GM21723 (cell line): Measurements from ENCODE around the gene GPR55.

ENCODE experiments used
- ATAC-seq: cut with Tn5 transposase; IDR thresholded peaks from one replicate; pipeline ENCODE4 v1.9.1; 2021; ENCODE audit warnings: mild to moderate bottlenecking, moderate library complexity; ENCODE audit not compliant: unreplicated experiment

Gene GPR55

DNA sequence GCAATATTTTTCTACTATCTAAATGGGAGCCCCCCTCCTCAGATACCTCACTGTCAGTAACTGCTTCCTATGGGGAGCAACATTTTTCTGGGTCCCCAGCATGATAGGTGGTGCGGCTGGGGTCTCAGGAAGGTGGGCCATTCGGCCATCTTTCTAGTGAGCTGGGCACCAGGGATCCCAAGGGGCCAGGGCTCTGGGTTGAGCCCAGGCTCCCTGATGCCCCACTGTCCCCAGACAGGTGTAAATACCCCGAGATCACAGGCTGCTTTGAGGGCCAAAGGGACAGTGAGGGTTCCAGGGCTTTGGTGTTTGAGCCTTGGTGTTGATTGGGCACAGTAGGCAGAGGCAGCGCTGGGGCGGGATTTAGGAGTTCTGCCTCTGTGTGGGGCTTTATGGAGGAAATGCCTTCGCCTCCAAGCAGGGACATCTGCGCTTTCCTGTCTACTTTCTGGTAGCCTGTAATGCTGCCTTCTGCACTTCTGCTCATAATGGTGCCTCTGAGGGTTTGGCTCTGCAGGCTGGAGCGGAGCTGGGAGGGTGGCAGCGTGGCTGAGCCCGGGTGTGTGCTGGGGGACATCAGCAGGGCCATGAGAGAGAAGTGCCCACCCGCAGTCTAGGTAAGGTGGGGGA lies 55.0 kb downstream of the GPR55 start:
- no peak for ATAC-seq

- ATAC-seq = no peak
Measured at GRCh38 chr2:230868947-230869913, 55.8 kb downstream of the GPR55 start.

DNA sequence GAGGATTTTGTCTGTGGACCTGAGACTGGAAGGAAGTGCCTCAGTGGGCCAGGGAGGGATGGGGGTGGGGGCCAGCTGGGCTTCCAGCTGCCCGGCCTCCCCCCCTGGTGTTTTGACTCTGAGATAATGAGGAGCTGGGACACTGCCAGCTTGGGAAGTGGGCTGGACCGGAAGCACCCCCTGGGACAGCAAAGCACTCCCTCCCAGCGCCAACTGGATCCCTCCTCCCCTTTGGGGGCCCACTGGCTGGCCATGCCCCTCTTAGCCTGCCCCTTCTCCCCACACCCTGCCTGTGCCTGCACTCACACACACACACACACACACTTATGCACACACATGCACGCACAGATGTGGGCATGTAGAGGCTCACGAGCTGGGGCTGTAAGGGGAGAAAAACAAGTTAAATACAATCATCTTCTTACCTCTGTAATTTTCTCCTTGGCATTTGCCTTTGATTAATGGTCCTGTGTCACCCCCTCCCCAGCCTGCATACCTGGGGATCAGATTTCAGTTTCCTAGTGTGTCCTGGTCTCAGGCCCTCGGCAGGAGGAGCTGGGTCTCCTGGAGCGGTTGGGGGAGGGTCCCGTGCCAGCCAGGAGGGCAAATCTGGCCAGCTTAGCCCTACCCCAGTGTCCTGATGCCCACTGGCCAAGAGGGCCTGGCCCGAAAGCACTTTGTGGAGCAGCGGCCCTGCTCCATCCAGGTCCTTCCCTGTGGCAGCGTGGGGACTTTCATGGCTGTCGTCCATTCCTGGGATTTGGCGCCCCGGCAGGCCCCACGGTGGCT lies 56.7 kb downstream of the GPR55 start:
- no peak for ATAC-seq

DNA sequence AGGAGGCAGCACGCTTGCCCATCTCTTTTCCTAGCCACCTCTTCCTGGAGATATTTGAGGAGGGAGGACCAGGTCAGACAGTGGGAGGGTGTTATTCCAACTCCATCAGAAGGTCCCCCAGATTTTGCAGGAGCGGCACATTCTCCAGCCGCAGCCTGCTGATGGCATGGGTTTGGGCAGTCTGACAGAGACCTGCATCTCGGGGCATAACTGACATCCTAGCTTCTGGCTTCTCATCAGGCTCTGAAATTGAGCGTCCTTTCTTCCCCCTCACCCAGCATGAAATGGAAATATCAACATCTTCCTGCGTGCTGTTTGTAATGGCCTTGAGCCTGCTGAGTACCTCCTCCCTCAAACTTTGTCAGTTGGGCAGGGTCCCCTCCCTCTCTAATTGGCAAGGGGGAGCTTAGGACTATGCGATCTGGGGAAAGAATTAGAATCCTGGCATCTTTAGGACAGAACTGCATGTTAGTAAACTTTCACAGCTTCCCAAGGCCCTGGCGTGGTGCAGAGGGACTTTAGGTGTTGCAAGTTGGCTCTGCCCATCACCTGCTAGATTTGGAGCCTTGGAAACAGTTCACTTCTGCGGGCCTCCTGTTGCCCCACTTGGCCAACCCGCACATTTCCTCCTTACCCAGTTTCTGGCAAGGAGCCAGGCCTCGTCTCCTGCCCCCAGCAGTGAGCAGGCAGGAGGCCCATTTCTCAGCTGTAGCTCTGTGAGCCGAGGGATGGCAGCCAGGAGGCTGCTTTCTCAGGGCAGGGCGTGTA lies 58.1 kb downstream of the GPR55 start:
- no peak for ATAC-seq

GRCh38 chr2:230865766-230866755 lies 59.0 kb downstream of the GPR55 start:
- no peak for ATAC-seq

GRCh38 chr2:230865307-230865765 lies 59.7 kb downstream of the GPR55 start:
- no peak for ATAC-seq

DNA sequence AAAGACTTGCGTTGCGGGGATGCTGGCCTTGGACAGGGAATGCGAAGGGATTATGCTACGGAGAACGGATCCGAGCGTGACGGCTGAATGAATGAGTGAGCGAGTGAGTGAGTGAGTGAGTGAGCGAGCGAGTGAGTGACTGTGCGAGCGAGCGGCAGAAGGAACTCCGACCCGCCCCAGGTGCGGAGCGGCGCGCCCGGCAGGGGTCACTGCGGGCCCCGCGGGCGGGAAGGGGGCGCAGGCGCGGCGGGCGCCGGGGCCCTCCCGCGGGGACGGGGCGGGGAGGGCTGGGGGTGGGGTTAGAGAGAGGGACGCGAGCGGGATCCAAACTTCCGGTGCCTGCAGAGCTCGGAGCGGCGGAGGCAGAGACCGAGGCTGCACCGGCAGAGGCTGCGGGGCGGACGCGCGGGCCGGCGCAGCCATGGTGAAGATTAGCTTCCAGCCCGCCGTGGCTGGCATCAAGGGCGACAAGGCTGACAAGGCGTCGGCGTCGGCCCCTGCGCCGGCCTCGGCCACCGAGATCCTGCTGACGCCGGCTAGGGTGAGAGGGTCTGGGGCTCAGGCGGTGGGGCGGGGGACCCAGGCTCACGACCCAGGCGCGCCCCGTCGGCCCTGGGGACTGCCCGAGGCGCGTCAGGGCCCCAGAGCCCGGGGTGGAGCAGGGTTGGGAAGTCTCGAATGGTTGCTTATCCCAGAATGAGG lies 60.3 kb downstream of the GPR55 start, which contains the start of gene ITM2C:
Gene ITM2C, plus strand, starts transcription at position 338 of the 702 bp plus-strand sequence. Its CDS starts 84 bp downstream, at position 422.
- peak; percentile 70 for ATAC-seq

- ATAC-seq = no peak
Measured at GRCh38 chr2:230864122-230864604, 60.9 kb downstream of the GPR55 start.

DNA sequence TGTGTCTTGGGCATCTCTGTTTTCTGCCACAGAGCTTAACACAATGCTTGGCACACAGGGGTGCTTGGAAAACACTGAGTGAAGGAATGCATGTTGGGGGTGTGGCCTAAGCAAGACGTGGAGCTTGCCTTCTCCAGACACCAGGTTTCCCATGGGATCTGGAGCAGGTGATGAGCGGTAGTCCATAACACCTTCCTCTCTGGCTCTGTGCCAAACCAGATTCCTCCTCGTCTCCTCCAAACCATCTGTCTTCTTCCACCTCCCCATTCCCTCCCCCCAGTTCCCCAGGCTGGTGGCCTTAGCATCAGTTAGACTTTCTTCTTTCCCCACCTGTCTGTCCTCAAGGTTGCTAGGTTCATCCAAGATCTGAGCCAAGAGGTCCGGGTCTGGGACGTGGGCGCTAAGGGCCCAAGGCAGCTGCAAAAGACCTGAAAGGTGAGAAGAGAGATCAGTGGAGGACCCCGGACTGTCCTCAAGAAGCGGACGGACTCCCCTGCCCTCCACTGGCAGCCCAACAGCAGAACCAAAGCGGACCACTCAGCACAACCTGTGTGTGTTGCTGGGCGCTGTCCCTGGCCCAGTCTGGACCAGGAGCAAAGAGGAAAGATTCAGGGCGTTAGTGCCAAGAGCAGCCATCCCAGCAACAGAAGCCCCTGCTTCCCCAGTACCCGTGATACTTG lies 61.5 kb downstream of the GPR55 start:
- no peak for ATAC-seq

GRCh38 chr2:230863031-230863430 lies 62.0 kb downstream of the GPR55 start:
- ATAC-seq = no peak

GRCh38 chr2:230862292-230862691 lies 62.8 kb downstream of the GPR55 start:
- no peak for ATAC-seq

DNA sequence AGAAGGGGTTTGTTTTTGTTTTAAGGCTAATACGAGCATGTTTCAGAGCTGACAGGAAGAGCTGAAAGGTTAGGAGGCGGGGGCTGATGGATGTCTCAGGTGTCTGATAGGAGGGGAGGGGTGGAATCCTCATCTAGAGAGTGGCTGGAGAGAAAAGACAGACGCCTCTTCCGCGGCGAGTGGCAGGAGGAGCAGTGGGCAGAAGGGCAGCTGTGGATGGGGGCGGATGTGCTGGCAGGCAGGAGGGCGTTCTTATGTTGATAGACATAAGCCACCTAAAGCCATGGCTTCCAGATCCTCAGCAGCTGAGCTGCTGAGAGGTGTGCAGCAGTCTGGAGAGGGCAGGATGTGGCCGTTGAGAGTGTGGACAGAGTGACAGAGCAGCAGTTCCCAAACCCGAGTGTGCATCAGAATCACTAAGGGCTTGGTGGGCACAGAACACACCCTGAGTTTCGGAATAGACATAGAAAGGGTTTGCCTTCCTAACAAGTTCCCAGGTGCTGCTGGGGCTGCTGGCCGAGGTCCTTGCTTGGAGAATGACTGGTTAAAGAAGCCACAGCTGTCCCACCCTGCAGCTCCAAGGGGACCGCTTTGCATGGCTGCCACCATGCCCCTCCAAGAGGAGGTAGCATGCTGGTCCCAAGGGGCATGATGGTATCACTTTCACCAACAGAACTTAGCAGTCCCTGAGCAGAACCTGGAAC lies 63.3 kb downstream of the GPR55 start:
- no peak for ATAC-seq
